ENCODE measurements around the gene THY1.

DNA sequence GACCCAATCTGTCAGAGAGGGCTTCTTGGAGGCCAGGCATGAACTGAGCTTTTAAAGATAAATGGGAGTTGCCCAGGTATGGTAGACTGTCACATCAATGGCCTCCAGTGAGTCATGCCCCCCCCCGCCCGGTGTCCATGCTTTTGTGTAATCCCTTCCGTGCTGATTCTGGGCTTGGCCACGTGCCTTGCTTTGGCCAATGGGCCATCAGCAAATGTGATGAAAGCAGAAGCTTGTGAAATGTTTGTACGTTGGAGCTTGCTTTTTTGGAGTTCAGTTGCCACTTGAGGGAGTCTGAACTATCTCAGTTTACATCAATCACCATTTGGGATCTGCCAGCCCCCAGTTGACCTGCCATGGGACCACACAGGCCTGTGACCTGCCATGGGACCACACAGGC is 4.3 kb upstream of the THY1 start:
- TF ChIP-seq, protein P1, sequence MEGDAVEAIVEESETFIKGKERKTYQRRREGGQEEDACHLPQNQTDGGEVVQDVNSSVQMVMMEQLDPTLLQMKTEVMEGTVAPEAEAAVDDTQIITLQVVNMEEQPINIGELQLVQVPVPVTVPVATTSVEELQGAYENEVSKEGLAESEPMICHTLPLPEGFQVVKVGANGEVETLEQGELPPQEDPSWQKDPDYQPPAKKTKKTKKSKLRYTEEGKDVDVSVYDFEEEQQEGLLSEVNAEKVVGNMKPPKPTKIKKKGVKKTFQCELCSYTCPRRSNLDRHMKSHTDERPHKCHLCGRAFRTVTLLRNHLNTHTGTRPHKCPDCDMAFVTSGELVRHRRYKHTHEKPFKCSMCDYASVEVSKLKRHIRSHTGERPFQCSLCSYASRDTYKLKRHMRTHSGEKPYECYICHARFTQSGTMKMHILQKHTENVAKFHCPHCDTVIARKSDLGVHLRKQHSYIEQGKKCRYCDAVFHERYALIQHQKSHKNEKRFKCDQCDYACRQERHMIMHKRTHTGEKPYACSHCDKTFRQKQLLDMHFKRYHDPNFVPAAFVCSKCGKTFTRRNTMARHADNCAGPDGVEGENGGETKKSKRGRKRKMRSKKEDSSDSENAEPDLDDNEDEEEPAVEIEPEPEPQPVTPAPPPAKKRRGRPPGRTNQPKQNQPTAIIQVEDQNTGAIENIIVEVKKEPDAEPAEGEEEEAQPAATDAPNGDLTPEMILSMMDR (IDR thresholded peaks at IDR 0.05; ENCODE audit: low read depth, low read length, poor library complexity, severe bottlenecking) = no peak
- TF ChIP-seq EZH2phosphoT487 (IDR thresholded peaks at IDR 0.05; ENCODE audit: borderline replicate concordance, low read length) = no peak

Data from DOHH2 (cell line).